OCI-LY1 (cell line): ENCODE results near the gene NR2F1-AS1.

Experiments
- H2AFZ ChIP-seq: fragments of 200-600 bp; sonication (generic), shearing (Covaris generic); 2 replicates; pipeline ENCODE4 v1.6.0; 2014; ENCODE audit warnings: antibody characterized with exemption, mild to moderate bottlenecking, low read length
- H3F3A ChIP-seq: fragments of 200-600 bp; sonication (generic), shearing (Covaris generic); 2 replicates; pipeline ENCODE4 v1.6.0; 2014; ENCODE audit warnings: mild to moderate bottlenecking, antibody characterized with exemption, low read length, moderate library complexity; ENCODE audit not compliant: insufficient read depth
- H3K27ac ChIP-seq: fragments of 200-600 bp; sonication (generic); 2 replicates; pipeline ENCODE4 v1.5.1; 2014; ENCODE audit warnings: low read length, mixed run types, mild to moderate bottlenecking, low read depth; ENCODE audit not compliant: poor library complexity, severe bottlenecking
- H3K27me3 ChIP-seq: fragments of 200-600 bp; sonication (generic); 2 replicates; pipeline ENCODE4 v1.6.0; 2014; ENCODE audit warnings: antibody characterized with exemption, mild to moderate bottlenecking, low read length, moderate library complexity; ENCODE audit not compliant: insufficient read depth
- H3K36me3 ChIP-seq: fragments of 200-600 bp; sonication (generic); 2 replicates; pipeline ENCODE4 v1.6.1; 2014; ENCODE audit warnings: mild to moderate bottlenecking, antibody characterized with exemption, low read length, moderate library complexity, mixed read lengths; ENCODE audit not compliant: insufficient read depth
- H3K4me1 ChIP-seq: fragments of 200-600 bp; sonication (generic); 2 replicates; pipeline ENCODE4 v1.5.1; 2014; ENCODE audit warnings: mild to moderate bottlenecking, low read length, moderate library complexity; ENCODE audit not compliant: insufficient read depth, severe bottlenecking
- H3K4me2 ChIP-seq: fragments of 200-600 bp; sonication (generic), shearing (Covaris generic); 2 replicates; pipeline ENCODE4 v1.6.1; 2014; ENCODE audit warnings: low read length
- H3K4me3 ChIP-seq: fragments of 200-600 bp; sonication (generic); 2 replicates; pipeline ENCODE4 v1.5.1; 2014; ENCODE audit warnings: low read length, low read depth, mild to moderate bottlenecking, mixed read lengths; ENCODE audit not compliant: poor library complexity, severe bottlenecking
- H3K79me2 ChIP-seq: fragments of 200-600 bp; shearing (Covaris generic); 2 replicates; pipeline ENCODE4 v1.6.1; 2016; ENCODE audit warnings: mixed run types, low read length, mixed read lengths; ENCODE audit not compliant: insufficient read depth
- H3K9ac ChIP-seq: fragments of 200-600 bp; sonication (generic), shearing (Covaris generic); 2 replicates; pipeline ENCODE4 v1.6.1; 2014; ENCODE audit warnings: mild to moderate bottlenecking, low read length, mixed read lengths
- H3K9me2 ChIP-seq: fragments of 200-600 bp; sonication (generic), shearing (Covaris generic); 2 replicates; pipeline ENCODE4 v1.6.1; 2014; ENCODE audit warnings: low read depth, mild to moderate bottlenecking, low read length, mixed read lengths
- H3K9me3 ChIP-seq: fragments of 200-600 bp; shearing (Covaris generic); 2 replicates; pipeline ENCODE4 v1.6.1; 2014; ENCODE audit warnings: low read length, mixed read lengths
- H4K20me1 ChIP-seq: fragments of 200-600 bp; sonication (generic), shearing (Covaris generic); 2 replicates; pipeline ENCODE4 v1.6.0; 2016; ENCODE audit warnings: mild to moderate bottlenecking, low read length; ENCODE audit not compliant: insufficient read depth
- CTCF ChIP-seq: fragments of 200-600 bp; sonication (generic), shearing (Covaris generic); IDR thresholded peaks from 2 replicates; pipeline ENCODE4 v1.5.1; 2017; ENCODE audit warnings: mild to moderate bottlenecking, antibody characterized with exemption, low read length, moderate library complexity, mixed read lengths
- EZH2 ChIP-seq: fragments of 200-600 bp; sonication (generic), shearing (Covaris generic); IDR thresholded peaks from 2 replicates; pipeline ENCODE4 v1.8.0; 2017; ENCODE audit warnings: borderline replicate concordance, mixed run types, mild to moderate bottlenecking, antibody characterized with exemption, low read length, moderate library complexity, mixed read lengths

The NR2F1-AS1 gene

GRCh38 chr5:93600409-93601070 is 19.5 kb upstream of the NR2F1-AS1 start:
- Histone ChIP-seq H3K36me3 (no peaks in the 10 kb centered on the region), H3K9me3 (no peaks in the 10 kb centered on the region), H3F3A (no peaks in the 10 kb centered on the region), H3K4me2 (no peak overlapping the region), H3K27ac (no peak overlapping the region), H3K9ac (no peak overlapping the region), H2AFZ (no peak overlapping the region), H4K20me1 (no peaks in the 10 kb centered on the region), H3K79me2 (no peaks in the 10 kb centered on the region), H3K4me1 (no peaks in the 10 kb centered on the region), H3K27me3 (no peaks in the 10 kb centered on the region; the same call in none of the 2 replicates), H3K4me3 (no peak overlapping the region), H3K9me2 (no peaks in the 10 kb centered on the region)
- TF ChIP-seq EZH2 (no peak), CTCF (no peak)

GRCh38 chr5:93599399-93600120 is 18.5 kb upstream of the NR2F1-AS1 start:
- Histone ChIP-seq H3K27me3 (no peaks in the 10 kb centered on the region; the same call in none of the 2 replicates), H3K36me3 (no peaks in the 10 kb centered on the region), H3K27ac (no peak overlapping the region), H3K4me1 (no peaks in the 10 kb centered on the region), H3K9me3 (no peaks in the 10 kb centered on the region), H3K4me2 (no peak overlapping the region), H4K20me1 (no peaks in the 10 kb centered on the region), H3K9me2 (no peaks in the 10 kb centered on the region), H3K9ac (no peak overlapping the region), H2AFZ (no peak overlapping the region), H3F3A (no peaks in the 10 kb centered on the region), H3K4me3 (no peak overlapping the region), H3K79me2 (no peaks in the 10 kb centered on the region)
- TF ChIP-seq CTCF (no peak), EZH2 (no peak)

- Histone ChIP-seq H3K4me2 (no peak overlapping the region), H3K36me3 (no peaks in the 10 kb centered on the region), H3K27ac (no peak overlapping the region), H3K9ac (no peak overlapping the region), H3K27me3 (no peaks in the 10 kb centered on the region; the same call in none of the 2 replicates), H4K20me1 (no peaks in the 10 kb centered on the region), H3F3A (no peaks in the 10 kb centered on the region), H2AFZ (no peak overlapping the region), H3K9me2 (no peaks in the 10 kb centered on the region), H3K4me3 (no peak overlapping the region), H3K9me3 (no peaks in the 10 kb centered on the region), H3K79me2 (no peaks in the 10 kb centered on the region), H3K4me1 (no peaks in the 10 kb centered on the region)
- TF ChIP-seq EZH2 = no peak
- TF ChIP-seq CTCF = no peak
Observed at GRCh38 chr5:93599001-93599379, 18.0 kb upstream of the NR2F1-AS1 start.
